Measurements from ENCODE around the gene SLCO2A1.

SLCO2A1 gene

DNA sequence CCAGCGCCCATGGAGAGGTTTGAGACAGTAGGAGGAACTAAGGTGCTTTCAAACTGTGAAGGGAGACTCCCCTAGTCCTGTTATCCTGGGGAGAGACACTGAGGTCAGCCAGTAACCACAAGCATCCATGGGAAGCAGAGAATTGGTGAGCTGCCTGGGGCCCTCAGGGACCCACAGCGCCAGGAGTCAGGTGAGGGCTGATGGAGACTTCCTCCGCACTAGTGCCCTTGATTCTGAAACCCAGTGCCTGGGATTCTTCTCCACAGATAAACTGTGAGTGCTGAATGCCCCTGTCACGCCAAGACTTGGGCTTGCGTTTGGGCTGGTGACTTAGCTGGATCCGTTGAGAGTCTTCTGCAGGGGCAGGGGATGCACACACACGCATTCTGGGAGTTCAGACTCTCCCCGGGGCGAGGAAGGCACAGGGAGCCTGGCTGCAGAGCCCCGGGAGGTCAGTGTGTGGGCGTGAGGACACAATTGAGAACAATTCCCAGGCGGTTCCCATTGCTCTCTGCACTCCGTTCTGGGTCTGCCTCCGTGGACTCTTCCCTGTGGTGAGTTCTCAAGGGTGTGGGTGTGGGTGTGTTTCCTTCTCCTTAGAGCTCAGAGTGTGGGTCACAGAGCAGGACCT, 37.9 kb upstream of the SLCO2A1 start:
- no peak for DNase-seq (ENCODE audit: low read depth)
- H3K4me3 ChIP-seq (ENCODE audit: control insufficient read depth, low read depth, low read length), result no peak overlapping the region
- TF ChIP-seq CTCF (IDR thresholded peaks at IDR 0.05; ENCODE audit: control insufficient read depth, insufficient read depth, low read depth, low read length, missing control alignments), result no peak

- no peak overlapping the region for H3K4me3 ChIP-seq (ENCODE audit: control insufficient read depth, low read depth, low read length)
- no peak for DNase-seq (ENCODE audit: low read depth)
- TF ChIP-seq CTCF (IDR thresholded peaks at IDR 0.05; ENCODE audit: control insufficient read depth, insufficient read depth, low read depth, low read length, missing control alignments), result no peak
Measured at GRCh38 chr3:134066651-134067530, 37.2 kb upstream of the SLCO2A1 start.

- no peak overlapping the region for H3K4me3 ChIP-seq (ENCODE audit: control insufficient read depth, low read depth, low read length)
- no peak for DNase-seq (ENCODE audit: low read depth)
- no peak for TF ChIP-seq CTCF (IDR thresholded peaks at IDR 0.05; ENCODE audit: control insufficient read depth, insufficient read depth, low read depth, low read length, missing control alignments)
Measured at GRCh38 chr3:134066158-134066541, 36.4 kb upstream of the SLCO2A1 start.

DNA sequence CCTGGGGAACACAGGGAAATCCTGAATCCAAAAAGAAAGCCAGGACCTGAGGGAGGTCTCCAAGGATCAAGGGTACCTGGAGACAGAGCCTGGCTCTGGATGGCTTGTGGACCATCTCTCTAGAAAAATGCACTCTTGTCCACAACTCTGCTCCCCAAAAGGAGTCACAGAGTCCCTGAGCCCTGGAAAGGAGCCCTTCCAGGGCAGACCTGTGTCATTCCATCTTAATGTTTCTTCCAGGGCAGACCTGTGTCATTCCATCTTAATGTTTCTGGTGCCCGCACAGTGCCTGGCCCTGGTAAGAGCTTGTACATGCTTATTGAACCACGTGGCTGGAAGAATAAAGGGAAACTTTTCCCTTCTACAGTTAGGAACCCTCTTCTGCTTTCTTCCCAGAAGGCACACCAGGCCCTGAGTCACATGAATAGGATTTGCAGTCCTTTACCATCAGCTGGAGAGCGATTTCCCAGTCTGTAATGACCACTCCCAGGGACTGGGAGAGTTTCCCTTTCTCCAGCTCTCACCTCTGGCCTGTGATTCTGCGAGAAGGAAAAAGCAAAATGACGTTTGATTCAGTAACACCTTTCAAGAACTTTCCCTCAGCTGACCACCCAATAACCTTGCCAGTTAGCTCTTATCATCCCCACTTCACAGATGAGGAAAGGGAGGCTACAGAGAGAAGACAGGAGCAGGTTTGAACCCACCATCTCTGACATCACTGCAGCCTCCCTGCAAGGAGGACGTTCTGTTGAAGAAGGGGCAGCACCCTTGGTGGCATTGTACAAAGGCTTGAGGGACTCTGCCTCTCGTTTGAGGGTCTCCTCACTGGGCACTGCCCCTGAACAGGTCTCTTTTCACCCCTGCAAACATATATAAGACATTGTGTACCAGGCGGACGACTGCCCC, 35.8 kb upstream of the SLCO2A1 start:
- H3K4me3 ChIP-seq (ENCODE audit: control insufficient read depth, low read depth, low read length), result no peak overlapping the region
- TF ChIP-seq CTCF (IDR thresholded peaks at IDR 0.05; ENCODE audit: control insufficient read depth, insufficient read depth, low read depth, low read length, missing control alignments), result no peak

DNA sequence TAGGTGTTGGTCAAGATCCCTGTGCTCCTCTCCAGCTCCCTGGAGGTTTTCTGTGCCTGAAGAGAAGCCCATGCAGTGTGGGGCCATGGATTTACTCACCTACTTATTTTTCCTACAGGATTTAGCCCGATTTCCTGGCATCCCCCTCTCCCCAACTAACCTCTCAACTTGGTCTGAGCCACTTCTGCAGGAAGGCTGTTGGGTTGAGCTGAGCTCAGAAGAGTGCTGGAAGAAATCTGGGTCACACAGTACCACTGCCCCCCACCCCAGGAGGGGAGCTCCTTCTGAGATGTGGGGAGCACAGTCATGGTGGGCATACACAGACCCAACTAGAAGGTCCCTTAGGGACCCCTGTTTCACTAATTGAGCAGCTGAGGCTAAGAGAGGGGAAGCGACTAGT, 34.4 kb upstream of the SLCO2A1 start:
- TF ChIP-seq CTCF (IDR thresholded peaks at IDR 0.05; ENCODE audit: control insufficient read depth, insufficient read depth, low read depth, low read length, missing control alignments), result no peak
- DNase-seq (ENCODE audit: low read depth), result no peak
- no peak overlapping the region for H3K4me3 ChIP-seq (ENCODE audit: control insufficient read depth, low read depth, low read length)

More for the DNA sequence above, 35.8 kb upstream of the SLCO2A1 start:
- no peak for DNase-seq (ENCODE audit: low read depth)

DNA sequence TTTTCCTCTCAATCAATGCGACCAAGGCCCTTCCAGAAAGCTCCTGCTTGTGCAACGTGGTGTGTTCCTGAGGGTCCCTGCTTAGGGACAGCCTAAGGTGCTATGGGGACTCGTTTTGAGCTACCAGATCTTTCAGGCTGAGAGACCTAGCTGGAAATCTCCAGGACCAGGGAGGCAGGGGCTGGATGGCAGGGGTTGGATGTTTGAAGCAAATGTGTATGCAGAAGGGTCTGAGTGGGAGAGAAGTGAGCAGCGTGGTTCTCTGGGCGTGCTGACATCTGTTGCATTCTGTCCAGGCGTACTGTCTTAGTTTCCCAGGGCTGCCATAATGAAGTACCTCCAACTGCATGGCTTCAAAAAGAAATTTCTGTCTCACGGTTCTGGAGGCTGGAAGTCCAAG, 31.7 kb upstream of the SLCO2A1 start:
- no peak overlapping the region for H3K4me3 ChIP-seq (ENCODE audit: control insufficient read depth, low read depth, low read length)
- no peak for DNase-seq (ENCODE audit: low read depth)
- TF ChIP-seq CTCF (IDR thresholded peaks at IDR 0.05; ENCODE audit: control insufficient read depth, insufficient read depth, low read depth, low read length, missing control alignments), result no peak

Measured in AG09309 (cell line).